NCI-H82 (cell line): Measurements from ENCODE around the gene TRPM5.
A peak's percentile ranks its signal among the peaks of the same experiment; 100 is the strongest.

Experiments used
- DNase-seq: peaks from one replicate; lab custom pipeline; 2025; lab: John Stamatoyannopoulos, UW

TRPM5 gene

GRCh38 chr11:2458321-2458720 is 14.0 kb upstream of the TRPM5 start:
- DNase-seq = no peak

DNA sequence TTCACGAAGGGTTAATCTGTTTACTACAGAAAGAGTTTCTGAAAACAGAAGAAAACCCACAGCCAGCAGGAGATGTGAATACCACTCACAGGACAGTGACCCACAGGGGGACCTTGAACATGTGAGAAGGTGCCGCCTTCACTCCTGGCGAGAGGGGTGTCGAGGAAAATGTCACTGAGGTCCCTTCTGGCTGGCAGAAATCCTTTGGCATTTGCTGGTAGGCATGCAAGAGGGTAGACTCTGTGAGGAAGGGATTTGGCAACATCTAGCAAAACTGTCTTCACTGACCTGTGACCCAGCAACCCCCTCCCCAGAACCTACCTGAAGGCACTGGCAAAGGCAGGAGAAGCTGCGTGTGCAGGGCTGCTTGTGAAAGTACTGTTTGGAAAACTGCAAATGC is 9.1 kb upstream of the TRPM5 start:
- no peak for DNase-seq

DNA sequence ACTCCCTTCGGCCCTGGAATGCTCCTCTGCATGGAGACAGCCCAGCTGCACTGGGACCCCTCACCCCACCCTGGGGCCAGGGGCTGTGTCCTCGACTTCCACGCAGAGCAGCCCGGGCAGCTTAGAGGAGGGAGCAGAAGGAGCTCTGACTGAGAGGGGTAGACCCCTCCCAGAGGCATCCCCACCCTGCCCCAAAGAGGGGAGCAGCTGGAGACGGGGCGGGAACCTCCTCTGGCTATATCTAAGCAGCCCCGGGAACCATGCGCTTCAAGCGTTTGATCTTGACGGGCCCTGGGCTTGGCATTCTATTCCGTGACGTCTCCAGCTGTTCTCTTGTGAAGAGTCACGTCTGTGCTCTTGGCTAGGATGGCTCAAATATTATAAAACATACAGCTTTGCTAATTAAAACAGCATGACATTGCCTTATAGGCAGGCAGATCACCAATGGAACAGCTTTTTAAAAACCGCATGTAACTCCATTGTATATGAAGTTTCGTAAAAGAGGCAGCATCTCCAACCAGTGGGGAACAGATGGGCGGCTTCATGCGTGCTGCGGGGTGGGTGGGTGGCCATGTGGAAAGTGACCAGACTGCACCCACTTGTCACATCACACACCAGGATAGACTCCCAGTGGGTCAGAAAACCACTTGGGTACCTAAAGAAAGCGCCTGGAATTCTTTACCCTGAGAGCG is 8.2 kb upstream of the TRPM5 start:
- DNase-seq = no peak

- no peak for DNase-seq
Observed at GRCh38 chr11:2451916-2452315, 7.6 kb upstream of the TRPM5 start.

DNA sequence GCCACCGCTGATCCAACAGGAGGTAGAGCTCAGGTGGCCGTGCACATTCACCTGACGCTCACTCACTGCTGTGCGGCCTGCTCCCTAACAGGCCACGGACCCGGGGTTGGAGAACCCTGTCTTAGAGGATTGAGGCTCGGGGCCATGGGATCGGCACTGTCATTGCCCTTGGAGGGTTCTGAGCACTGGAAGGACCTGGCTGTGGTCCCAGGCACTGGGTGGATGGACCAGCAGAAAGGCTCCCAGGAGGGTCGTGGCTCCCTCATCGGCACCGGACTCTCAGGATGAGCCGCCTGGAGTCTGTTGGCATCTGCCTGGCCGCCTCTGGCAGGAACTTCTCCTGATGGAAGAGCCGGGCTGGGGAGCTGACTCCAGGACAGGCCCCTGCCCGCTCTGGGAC is 7.0 kb upstream of the TRPM5 start:
- no peak for DNase-seq

DNA sequence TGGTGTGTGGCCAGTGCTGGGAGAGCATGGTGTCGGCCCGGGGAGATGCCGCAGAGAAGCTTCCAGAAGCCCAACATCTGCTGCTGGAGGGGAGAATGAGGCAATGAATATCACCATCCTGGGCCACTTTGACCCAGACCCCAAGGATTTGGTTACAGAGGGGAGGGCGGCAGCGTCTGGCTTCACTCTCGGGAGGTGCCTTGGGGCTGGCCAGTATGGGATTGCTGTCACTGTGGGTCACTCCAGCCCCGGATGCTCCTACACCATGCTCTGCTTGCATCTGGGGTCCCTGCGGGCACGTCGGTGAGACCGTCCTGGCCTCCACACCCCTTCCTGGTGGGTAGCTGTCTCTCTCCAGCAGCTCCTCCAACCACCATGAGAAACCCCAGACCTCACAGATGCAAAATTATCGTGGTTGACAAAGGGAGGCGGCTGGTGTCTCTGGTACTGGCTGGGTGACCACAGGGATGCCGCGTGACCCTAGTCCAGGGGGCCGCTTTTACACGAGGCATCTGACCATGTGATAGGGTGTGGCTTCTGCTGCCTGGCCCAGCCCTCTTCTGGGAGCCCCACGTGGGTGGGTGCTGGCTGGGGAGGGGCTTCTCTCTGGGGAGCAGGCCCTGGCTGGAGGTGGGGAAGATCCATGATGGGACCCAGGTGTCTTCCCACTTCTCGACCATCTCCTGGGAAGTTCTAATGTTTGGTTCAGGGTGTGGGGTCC is 6.2 kb upstream of the TRPM5 start:
- no peak for DNase-seq

GRCh38 chr11:2449548-2450320 is 5.4 kb upstream of the TRPM5 start:
- no peak for DNase-seq

DNA sequence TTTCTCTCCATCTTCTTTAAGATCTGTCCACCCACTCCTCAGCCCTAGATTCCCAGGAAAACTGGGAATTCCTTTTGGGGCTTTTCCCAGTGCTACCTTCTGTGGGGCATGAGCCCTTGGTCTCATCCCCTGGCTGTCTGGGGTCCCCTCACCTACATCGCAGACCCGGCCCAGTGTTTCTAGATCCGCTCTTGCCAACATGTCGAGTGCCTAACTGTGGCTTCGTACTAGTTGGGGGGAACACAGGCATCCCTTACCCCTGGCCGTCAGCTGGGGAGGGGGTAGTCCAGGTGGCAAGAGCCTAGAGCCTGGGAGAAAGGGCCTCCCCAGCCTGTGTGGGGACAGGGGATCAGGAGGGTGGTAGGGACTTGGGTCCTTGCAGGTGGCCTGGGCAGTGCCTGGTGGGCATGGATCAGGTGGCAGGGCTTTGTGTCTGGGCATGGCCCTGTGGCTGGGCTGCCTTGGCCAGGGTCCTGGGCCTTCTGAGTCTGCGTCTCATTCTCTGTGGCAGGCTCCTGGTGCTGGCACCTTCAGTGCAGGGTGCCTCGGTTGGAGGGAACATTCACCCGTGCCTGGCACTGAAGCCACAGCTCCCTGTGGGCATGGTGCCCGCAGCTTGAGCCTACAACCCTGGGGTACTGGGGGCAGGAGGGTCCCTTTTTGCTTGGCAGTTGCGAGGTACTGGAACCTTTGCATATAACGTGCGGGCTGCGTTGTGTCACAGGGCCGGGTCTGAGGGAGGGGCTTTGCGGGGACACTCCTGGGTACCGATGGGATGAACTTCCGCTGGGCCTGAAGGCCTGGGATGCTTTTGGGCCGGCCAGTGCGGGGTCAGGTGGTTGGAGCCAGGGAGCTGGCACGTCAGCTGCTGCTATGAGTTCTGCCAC is 4.6 kb upstream of the TRPM5 start:
- no peak for DNase-seq

DNA sequence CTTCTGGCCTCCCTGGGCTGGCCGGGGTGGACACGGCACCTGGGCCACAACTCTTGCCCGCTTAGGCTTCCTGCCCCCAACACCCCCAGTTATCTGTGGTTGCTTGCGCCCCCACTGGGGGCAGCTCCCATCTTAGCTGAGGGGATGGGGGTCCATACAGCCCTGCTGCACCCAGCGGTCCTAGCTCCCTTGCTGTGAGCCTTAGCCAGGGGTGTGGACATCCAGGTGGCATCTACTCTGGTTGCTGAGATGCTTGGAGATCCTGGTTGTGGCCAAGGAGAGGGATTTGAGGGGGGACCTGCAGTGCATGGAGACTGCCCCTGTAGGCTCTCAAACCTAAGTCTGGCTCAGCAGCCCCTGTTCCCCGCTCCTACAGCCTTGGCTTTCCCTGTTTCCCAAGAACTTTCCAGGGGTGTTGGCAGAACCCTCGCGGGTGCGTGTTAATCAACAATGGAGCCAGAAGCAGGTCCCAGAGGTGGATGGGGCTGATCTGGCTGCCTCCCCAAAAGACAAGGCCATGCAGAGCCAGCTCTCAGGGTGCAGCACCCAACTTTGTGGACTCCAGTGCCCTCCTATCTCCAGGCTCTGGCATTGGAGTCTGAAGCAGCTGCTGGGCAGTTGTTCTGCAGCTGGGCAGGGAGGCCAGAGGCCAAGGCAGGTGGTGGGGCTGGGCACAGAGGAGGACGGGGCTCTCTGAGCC is 3.8 kb upstream of the TRPM5 start:
- no peak for DNase-seq

DNA sequence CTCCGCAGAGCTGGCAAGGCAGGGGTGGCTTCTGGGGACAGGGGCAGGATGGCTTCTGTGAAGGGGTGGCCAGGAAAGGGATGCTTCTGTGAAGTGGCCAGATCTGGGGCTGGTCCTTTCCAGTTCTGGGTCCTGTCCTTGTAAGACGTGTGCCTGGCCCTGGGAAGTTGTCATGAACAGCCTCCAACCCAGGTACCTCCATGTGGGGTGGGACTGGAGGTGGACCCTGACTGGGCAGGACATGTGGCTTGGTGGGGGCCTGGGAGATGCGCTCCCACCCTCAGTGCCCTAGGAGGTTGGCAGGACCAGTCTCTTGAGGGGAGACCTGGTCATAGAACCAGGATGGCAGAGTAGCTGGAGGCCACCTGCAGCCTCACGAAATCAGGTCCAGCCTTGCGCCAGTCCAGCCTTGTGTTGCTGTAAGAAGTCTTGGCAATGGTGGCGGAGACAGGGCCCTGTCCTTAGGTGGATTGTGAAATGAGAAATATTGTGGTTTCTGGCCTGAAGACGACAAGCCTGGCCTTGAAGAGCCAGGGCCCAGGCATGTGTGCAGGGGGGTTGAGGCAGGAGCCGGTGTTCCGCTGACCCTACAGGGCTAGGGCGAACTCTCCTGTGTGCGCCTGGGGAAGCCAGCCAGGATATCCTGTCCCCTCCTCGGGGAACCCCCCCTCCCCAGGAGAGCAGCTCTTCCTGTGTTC is 3.1 kb upstream of the TRPM5 start:
- DNase-seq = no peak

- DNase-seq = no peak
Observed at GRCh38 chr11:2446590-2447252, 2.4 kb upstream of the TRPM5 start.

DNA sequence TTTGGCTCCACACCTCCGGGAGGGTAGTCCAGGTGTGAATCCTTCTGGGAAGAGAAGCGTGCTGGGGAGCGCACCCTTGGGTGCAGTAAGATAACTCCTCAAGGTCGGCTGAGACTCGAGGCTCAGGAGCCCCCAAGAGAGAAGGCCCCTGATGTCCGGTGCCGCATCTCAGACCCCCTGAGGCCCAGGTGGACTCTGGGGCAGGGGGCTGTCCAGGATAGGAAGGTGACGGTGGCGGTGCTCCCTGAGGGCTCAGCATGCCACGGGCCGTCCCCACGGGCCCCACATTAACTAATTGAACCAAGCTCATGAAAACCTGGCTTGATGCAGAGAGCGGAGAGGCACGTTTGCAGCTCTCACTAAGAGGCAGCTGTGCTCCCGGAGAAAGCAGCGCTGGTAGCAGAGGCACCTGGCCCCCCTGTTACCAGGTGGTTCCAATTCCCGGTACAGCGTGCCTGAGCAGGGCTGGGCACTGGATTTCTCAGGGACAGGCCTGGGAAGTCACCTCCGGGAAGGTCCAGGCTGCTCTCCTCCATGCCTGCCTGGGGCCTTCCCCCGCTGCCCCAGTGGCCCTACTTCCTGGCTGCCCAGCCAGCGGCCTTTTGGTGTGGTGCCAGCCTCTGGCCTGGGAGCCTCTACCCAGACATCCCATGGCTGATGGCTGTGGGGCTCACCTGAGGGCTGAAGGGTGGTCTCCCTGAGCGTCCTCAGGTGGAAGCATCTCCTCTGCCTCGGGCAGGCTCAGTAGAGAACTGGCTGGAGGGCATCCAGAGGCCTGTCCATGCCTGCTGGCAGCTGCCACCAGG is 1.6 kb upstream of the TRPM5 start:
- no peak for DNase-seq

DNA sequence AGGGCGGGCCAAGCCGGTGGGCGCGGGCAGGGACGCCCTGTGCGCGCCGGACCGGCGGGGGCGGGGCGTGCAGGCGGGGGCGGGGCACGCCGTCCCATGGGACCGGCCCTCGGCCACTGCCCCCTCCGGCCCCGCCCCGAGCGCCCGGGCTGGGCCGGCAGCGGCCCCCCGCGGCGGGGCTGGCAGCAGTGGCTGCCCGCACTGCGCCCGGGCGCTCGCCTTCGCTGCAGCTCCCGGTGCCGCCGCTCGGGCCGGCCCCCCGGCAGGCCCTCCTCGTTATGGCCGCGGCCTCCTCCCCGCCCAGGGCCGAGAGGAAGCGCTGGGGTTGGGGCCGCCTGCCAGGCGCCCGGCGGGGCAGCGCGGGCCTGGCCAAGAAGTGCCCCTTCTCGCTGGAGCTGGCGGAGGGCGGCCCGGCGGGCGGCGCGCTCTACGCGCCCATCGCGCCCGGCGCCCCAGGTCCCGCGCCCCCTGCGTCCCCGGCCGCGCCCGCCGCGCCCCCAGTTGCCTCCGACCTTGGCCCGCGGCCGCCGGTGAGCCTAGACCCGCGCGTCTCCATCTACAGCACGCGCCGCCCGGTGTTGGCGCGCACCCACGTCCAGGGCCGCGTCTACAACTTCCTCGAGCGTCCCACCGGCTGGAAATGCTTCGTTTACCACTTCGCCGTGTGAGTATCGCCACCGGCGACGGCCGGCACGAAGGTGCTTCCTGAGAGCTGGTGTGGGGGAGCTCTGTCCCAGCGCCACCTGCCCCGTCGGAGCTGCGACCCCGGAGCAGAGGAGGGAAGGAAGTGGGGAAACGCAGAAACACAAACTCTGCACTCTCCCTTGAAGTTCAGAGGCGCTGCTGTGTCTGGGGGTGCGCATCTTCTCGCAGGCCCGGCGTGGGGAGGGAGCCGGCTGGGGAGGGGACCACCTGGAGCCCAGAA is 769 bp upstream of the TRPM5 start, which contains the start of gene KCNQ1:
TSS of gene KCNQ1 (plus strand) at position 188 of the 925 bp plus-strand sequence. CDS start at position 279, 91 bp downstream.
- peak; percentile 42 for DNase-seq

DNA sequence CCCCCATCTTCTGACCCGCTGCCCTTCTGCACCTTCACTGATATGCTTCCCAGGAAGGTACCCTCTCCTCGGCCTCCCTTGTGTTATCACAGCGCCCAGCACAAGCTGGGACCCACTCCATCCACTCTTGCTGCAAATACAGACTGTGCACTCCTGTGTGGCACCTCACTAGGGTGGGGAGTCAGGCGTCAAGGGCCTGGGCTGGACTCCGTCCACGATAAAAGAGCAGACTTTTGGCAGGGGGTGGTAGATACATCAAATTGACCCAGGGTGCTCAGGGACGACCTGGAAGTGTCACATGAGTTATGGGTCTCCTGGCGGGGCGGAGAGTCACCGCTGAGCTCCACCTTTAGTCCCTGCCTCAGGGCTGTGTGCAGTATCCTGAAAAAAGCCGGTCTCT is 908 bp downstream of the TRPM5 start:
- no peak for DNase-seq

DNA sequence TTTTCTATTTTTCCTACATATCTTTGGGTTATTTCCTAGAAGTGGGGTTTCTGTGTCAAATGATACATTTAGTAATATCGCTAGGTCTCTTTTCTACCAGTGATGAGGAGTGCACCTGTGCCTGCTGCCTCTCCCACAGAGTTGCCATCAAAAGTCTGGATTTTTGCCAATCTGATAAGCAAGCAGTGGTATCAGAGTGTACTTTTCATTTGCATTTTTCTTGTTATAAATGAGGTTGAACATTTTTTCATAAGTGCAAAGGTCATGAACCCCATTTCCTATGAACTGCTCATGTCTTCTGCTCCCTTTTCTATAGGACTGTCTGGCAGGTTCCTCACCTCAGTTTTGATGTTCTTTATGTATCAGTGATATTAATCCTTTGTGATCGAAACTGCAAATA is 1.7 kb downstream of the TRPM5 start:
- no peak for DNase-seq

DNA sequence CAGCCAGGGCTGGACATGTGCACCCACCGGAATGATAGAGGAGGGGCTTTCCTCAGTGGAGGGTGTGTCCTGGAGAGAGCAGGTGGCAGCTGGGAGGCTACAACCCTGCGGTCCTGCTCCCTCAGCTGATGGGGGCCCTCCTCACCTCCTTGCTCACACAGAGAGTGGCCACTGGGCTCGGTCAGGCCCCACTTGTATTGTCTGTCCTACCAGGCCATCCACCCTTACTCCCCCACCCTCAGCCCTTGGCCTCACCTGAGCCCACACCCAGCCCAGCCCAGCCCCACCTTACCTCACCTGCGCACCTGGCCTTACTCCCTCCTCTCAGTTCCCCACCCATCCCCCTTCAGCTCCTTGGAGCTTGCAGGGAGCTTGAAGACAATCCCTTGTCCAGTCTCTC is 3.1 kb downstream of the TRPM5 start:
- DNase-seq = no peak

GRCh38 chr11:2440646-2441045 is 3.7 kb downstream of the TRPM5 start:
- DNase-seq = no peak

DNA sequence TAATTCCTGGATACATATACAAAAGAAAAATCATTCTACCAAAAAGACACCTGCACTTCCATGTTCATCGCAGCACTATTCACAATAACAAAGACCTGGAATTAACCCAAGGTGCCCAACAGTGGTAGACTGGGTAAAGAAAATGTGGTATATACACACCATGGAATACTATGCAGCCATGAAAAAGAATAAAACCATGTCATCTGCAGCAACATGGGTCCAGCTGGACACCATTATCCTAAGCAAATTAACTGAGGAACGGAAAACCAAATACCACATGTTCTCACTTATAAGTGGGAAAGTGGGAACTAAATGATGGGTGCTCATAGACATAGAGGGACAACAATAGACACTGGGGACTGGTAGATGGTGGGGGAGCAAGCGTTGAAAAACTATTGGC is 4.5 kb downstream of the TRPM5 start:
- no peak for DNase-seq
